GM19395 (cell line): ENCODE measurements around the gene CXCL3.
"Not testable (repeated sequence)": the region's sequence is repeated elsewhere in the genome, so short reads cannot be mapped to it uniquely, and the experiment has no call there.

Experiments used
- ATAC-seq: cut with Tn5 transposase; IDR thresholded peaks from one replicate; pipeline ENCODE4 v1.9.1; 2021; ENCODE audit warnings: mild to moderate bottlenecking, moderate library complexity; ENCODE audit not compliant: unreplicated experiment

The CXCL3 gene

GRCh38 chr4:74038425-74039314 is at the start of gene CXCL3:
CXCL3 (minus strand) TSS chr4:74038689; CDS start chr4:74038611, 78 bp downstream.
- peak; percentile 65 for ATAC-seq

- ATAC-seq = no peak
Measured at GRCh38 chr4:74087481-74087880, 49.0 kb upstream of the CXCL3 start.

DNA sequence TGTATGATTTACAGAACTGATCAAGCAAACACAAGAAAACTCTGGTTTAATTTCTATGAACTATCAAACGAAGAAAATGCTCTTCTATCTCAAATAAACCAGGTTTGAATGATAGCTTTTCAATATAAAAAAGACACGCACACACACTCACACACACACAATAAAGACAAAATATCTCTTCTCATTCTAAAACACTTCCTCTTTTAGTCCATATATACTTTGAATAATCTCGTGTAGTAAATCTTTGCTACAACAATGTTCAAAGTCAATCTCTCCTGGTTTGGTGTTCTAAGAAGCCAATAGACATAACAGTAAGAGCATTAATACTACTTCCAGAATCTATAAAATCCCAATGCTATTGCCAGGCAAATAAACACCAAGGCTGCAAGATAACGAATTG is 47.2 kb upstream of the CXCL3 start:
- ATAC-seq = no peak

GRCh38 chr4:74084984-74085383 is 46.5 kb upstream of the CXCL3 start:
- no peak for ATAC-seq

DNA sequence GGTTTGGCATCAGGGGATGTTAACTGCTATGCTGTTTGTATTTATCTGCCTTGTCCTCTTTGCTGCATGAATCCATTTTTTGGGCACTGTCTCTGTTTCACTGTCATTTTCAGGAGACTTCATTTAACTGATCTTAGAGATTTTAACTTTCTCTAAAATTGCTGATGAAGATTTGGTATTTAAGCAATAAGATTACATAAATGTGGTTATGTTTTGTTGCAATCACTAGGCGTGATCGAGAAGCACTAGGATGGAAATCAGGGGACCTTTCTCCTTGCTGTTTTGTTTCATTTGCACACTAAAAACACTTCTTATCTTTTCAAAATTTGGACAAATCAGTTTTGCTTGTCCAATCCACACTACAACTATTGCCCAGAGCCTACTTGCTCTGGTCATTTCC is 45.1 kb upstream of the CXCL3 start:
- no peak for ATAC-seq

DNA sequence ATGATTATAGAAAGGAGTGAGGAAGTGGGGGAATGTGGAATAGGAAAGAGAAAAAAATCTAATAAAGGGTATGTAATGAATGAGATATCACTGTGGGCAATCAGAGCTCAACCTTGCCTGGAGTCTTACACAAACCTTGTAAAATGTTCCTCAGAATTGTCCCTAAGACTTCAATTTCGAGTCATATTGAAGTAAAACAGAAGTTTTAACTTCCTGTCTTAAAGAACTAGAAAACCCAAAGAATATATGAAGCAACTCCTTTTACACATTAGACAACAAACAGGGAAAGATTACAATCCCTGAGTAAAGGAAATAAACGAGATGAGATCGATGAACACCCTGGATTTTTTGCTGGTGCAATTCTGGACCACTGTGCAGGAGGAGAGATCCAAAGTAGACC is 42.5 kb upstream of the CXCL3 start:
- ATAC-seq = no peak

DNA sequence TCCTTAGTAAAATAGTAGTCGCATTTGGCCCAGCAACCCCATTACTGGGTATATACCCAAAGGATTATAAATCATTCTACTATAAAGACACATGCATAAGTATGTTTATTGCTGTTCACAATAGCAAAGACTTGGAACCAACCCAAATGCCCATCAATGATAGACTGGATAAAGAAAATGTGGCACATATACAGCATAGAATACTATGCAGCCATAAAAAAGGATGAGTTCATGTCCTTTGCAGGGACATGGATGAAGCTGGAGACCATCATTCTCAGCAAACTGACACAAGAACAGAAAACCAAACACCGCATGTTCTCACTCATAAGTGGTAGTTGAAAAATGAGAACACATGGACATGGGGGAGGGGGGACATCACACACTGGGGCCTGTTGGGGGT is 41.9 kb upstream of the CXCL3 start:
- not testable (repeated sequence) for ATAC-seq

- not testable (repeated sequence) for ATAC-seq
Measured at GRCh38 chr4:74079024-74079423, 40.5 kb upstream of the CXCL3 start.

DNA sequence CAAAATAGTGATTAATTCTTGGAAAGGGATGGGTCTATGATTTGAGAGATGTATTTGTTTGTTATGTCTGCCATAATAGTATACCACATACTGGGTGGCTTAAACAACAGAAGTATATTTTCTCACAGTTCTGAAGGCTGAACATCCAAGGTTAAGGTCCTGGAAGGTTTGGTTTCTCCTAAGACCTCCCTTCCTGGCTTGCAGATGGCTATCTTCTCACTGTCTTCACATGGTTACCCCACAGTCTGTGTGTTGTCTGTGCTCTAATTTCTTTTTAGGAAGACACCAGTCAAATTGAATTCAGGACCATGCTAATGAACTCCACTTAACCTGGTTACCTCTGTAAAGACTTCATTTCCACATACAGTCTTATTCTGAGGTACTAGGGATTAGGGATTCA is 34.9 kb upstream of the CXCL3 start:
- no peak for ATAC-seq

DNA sequence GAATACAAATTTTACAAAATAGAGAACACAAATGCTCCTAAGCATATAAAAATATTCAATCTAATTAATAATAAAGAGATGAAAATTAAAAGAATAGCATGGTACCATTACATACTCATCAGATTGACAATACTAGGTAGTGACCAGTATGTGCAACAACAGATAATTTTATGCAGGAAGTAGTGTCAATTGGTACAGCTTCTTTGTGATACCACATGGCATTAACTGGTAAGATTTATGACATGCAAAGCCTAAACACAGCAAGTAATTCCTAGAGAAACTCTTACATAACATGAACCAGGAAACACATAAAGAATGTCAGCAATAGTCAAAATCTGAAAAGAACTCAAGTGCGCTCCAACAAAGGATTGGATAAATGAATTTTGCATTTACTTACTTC is 34.2 kb upstream of the CXCL3 start:
- ATAC-seq = no peak

DNA sequence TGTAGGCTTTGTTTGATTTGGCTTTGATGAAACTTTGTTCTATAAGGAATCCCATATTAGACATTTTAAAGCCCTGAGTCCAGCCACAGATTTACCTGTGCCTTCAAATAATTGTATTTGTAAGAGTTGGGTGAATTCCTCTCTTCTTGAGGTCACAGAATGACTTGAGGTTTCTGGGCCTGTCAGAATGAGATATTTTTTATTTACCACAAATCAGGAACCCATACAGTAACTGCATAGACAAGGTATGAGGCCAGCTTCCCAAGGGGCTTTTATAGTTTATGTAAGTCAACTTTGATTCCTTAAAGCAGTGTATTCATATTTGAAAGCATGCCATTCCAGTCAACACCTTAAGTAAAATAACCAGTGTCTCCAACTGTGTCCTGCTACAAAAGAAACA is 29.1 kb upstream of the CXCL3 start:
- ATAC-seq = no peak

GRCh38 chr4:74066232-74066631 is 27.7 kb upstream of the CXCL3 start:
- no peak for ATAC-seq

GRCh38 chr4:74065115-74065642 is 26.7 kb upstream of the CXCL3 start:
- no peak for ATAC-seq

DNA sequence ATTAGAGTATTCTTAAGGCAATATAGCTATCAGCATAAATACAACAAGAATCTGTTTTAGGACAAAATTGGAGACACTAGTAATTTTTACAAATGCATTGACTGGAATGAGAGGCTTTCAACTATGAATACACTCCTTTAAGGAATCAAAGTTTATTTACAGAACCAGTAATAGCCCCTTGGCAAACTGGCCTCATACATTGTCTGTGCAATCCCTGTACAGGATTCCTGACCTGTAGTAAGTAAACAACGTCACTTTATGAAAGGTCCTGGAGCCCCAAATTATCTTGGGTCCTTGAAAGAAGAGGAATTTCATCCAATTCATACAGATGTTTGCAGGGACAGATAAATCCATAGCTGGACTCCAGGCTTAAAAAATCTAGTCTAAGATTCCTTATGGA is 25.4 kb upstream of the CXCL3 start:
- ATAC-seq = no peak

- no peak for ATAC-seq
Measured at GRCh38 chr4:74062953-74063352, 24.5 kb upstream of the CXCL3 start.

- ATAC-seq = no peak
Measured at GRCh38 chr4:74061430-74061829, 22.9 kb upstream of the CXCL3 start.

GRCh38 chr4:74059161-74059829 is 20.8 kb upstream of the CXCL3 start:
- no peak for ATAC-seq

GRCh38 chr4:74058048-74058651 is 19.7 kb upstream of the CXCL3 start:
- ATAC-seq = no peak

- ATAC-seq = no peak
Measured at GRCh38 chr4:74057588-74057987, 19.1 kb upstream of the CXCL3 start.

DNA sequence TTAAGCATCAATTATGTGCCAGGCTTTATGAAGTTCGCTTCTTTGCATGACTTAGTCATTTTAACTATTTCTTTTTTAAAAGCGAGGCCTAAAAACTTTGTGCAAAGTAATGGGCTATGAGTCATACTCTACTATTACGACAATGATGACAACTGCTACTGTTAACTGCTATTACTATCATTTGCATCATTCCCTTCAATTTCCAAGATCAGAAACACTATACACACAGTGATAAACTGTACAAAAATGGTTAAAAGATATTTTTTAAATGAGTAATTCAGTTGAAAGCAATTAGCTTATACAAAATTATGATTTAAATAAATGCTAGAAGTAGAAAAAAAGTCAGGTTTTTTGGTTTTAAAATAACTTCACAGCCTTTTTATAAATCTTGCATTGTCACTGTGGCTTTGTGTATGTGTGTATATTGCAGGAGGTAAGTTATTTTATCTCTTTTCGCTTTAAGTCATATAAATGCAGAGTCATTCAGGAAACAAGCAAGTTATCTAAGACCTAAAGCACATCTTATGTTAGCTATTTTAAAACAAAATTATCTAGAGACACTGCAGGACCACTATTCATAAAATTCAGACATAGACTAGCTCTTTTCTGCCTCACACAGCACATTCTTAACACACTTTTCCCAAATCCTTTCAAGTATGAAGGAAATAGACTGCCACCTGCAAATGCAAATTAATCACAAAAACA is 18.5 kb upstream of the CXCL3 start:
- no peak for ATAC-seq
